OCI-LY1 (cell line): ENCODE results near the gene FBXO4.

Experiments
- EZH2 ChIP-seq: fragments of 200-600 bp; sonication (generic), shearing (Covaris generic); IDR thresholded peaks from 2 replicates; pipeline ENCODE4 v1.8.0; 2017; ENCODE audit warnings: borderline replicate concordance, mixed run types, mild to moderate bottlenecking, antibody characterized with exemption, low read length, moderate library complexity, mixed read lengths
- TF ChIP-seq, protein P1 (sequence below): fragments of 200-600 bp; sonication (generic), shearing (Covaris generic); IDR thresholded peaks from 2 replicates; pipeline ENCODE4 v1.5.1; 2017; ENCODE audit warnings: mild to moderate bottlenecking, antibody characterized with exemption, low read length, moderate library complexity, mixed read lengths

DNA sequence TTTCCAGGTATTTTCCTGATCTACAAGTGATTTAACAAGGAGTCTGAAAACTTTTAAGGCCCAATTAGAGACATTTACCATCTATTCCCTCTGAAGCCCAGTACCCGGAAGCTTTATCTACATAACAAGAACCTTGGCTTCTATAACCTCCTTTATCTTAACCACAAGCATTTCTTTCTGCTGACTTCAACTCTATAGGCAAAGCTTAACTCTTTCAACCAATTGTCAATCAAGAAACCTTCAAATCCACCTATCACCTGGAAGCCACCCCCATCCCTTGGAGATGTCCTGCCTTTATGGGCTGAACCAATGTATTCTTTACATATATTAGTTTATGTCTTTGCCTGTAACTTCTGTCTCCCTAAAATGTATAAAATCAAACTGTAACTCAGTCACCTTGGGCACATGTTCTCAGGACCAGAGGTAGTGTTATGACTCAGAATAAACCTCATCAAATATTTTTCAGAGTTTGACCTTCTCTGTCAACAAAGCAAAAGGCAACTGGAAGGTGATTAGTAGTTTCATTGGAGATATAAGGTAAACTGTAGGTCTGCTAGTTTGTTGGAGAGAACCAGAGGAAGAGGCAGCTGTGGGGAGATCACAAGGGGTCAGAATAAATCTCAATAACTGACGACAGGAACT lies 33.9 kb upstream of the FBXO4 start:
- TF ChIP-seq, protein P1, sequence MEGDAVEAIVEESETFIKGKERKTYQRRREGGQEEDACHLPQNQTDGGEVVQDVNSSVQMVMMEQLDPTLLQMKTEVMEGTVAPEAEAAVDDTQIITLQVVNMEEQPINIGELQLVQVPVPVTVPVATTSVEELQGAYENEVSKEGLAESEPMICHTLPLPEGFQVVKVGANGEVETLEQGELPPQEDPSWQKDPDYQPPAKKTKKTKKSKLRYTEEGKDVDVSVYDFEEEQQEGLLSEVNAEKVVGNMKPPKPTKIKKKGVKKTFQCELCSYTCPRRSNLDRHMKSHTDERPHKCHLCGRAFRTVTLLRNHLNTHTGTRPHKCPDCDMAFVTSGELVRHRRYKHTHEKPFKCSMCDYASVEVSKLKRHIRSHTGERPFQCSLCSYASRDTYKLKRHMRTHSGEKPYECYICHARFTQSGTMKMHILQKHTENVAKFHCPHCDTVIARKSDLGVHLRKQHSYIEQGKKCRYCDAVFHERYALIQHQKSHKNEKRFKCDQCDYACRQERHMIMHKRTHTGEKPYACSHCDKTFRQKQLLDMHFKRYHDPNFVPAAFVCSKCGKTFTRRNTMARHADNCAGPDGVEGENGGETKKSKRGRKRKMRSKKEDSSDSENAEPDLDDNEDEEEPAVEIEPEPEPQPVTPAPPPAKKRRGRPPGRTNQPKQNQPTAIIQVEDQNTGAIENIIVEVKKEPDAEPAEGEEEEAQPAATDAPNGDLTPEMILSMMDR, result no peak
- no peak for TF ChIP-seq EZH2
